ENCODE data around the gene CST7.

CST7 gene

GRCh38 chr20:24957326-24958016, 8.4 kb downstream of the CST7 start:
- ATAC-seq (ENCODE audit: low read depth) (no peak), DNase-seq (ENCODE audit: low spot score) (peak; percentile 38)
- no peaks in the 10 kb centered on the region for H3K27me3 ChIP-seq (ENCODE audit: insufficient read depth, poor library complexity, severe bottlenecking)
- H3K27ac ChIP-seq (ENCODE audit: poor library complexity, severe bottlenecking), result no peak overlapping the region
- no peaks in the 10 kb centered on the region; the same call in 1 of the 2 replicates for H3K36me3 ChIP-seq (ENCODE audit: low read depth)
- TF ChIP-seq CTCF (IDR thresholded peaks at IDR 0.05; ENCODE audit: poor library complexity, severe bottlenecking), result no peak
- H3K4me3 ChIP-seq (ENCODE audit: severe bottlenecking), result no peak overlapping the region
- H3K9me3 ChIP-seq (ENCODE audit: severe bottlenecking), result no peaks in the 10 kb centered on the region
- H3K4me1 ChIP-seq (ENCODE audit: insufficient read depth, poor library complexity, severe bottlenecking), result no peaks in the 10 kb centered on the region

GRCh38 chr20:24958506-24959385, 9.7 kb downstream of the CST7 start:
- DNase-seq (ENCODE audit: low spot score) (peak; percentile 45), ATAC-seq (ENCODE audit: low read depth) (no peak)
- H3K4me3 ChIP-seq (ENCODE audit: severe bottlenecking), result no peak overlapping the region
- no peaks in the 10 kb centered on the region for H3K9me3 ChIP-seq (ENCODE audit: severe bottlenecking)
- no peaks in the 10 kb centered on the region for H3K27me3 ChIP-seq (ENCODE audit: insufficient read depth, poor library complexity, severe bottlenecking)
- no peaks in the 10 kb centered on the region; the same call in 1 of the 2 replicates for H3K36me3 ChIP-seq (ENCODE audit: low read depth)
- no peak overlapping the region for H3K27ac ChIP-seq (ENCODE audit: poor library complexity, severe bottlenecking)
- no peak for TF ChIP-seq CTCF (IDR thresholded peaks at IDR 0.05; ENCODE audit: poor library complexity, severe bottlenecking)
- H3K4me1 ChIP-seq (ENCODE audit: insufficient read depth, poor library complexity, severe bottlenecking), result no peaks in the 10 kb centered on the region

- no peak overlapping the region for H3K4me3 ChIP-seq (ENCODE audit: severe bottlenecking)
- no peaks in the 10 kb centered on the region for H3K4me1 ChIP-seq (ENCODE audit: insufficient read depth, poor library complexity, severe bottlenecking)
- peak; percentile 47 for DNase-seq (ENCODE audit: low spot score)
- no peaks in the 10 kb centered on the region; the same call in 1 of the 2 replicates for H3K36me3 ChIP-seq (ENCODE audit: low read depth)
- H3K27ac ChIP-seq (ENCODE audit: poor library complexity, severe bottlenecking), result no peak overlapping the region
- no peaks in the 10 kb centered on the region for H3K9me3 ChIP-seq (ENCODE audit: severe bottlenecking)
- H3K27me3 ChIP-seq (ENCODE audit: insufficient read depth, poor library complexity, severe bottlenecking), result no peaks in the 10 kb centered on the region
- ATAC-seq (ENCODE audit: low read depth), result no peak
- no peak for TF ChIP-seq CTCF (IDR thresholded peaks at IDR 0.05; ENCODE audit: poor library complexity, severe bottlenecking)
Observed at GRCh38 chr20:24959591-24960301, 10.7 kb downstream of the CST7 start.

- DNase-seq (ENCODE audit: low spot score) (peak; percentile 47), ATAC-seq (ENCODE audit: low read depth) (no peak)
- Histone ChIP-seq H3K36me3 (ENCODE audit: low read depth) (no peaks in the 10 kb centered on the region; the same call in 1 of the 2 replicates), H3K4me3 (ENCODE audit: severe bottlenecking) (no peak overlapping the region), H3K4me1 (ENCODE audit: insufficient read depth, poor library complexity, severe bottlenecking) (no peaks in the 10 kb centered on the region), H3K9me3 (ENCODE audit: severe bottlenecking) (no peaks in the 10 kb centered on the region), H3K27ac (ENCODE audit: poor library complexity, severe bottlenecking) (no peak overlapping the region), H3K27me3 (ENCODE audit: insufficient read depth, poor library complexity, severe bottlenecking) (no peaks in the 10 kb centered on the region)
- TF ChIP-seq CTCF (IDR thresholded peaks at IDR 0.05; ENCODE audit: poor library complexity, severe bottlenecking), result no peak
Observed at GRCh38 chr20:24960302-24960801, 11.3 kb downstream of the CST7 start.
